ENCODE measurements around the gene FBXO45. TPM values are rescaled to one million over a fixed set of nuclear protein-coding genes. Genes with fewer than 3 reads are reported as not detected.

The FBXO45 gene
- total and polyA plus RNA-seq, 10 of the 15 experiments (the other 5 are each of a cell fraction or from before 2014, with no cell fraction given), result 4.0 to 17.3 (median 11.8) TPM

DNA sequence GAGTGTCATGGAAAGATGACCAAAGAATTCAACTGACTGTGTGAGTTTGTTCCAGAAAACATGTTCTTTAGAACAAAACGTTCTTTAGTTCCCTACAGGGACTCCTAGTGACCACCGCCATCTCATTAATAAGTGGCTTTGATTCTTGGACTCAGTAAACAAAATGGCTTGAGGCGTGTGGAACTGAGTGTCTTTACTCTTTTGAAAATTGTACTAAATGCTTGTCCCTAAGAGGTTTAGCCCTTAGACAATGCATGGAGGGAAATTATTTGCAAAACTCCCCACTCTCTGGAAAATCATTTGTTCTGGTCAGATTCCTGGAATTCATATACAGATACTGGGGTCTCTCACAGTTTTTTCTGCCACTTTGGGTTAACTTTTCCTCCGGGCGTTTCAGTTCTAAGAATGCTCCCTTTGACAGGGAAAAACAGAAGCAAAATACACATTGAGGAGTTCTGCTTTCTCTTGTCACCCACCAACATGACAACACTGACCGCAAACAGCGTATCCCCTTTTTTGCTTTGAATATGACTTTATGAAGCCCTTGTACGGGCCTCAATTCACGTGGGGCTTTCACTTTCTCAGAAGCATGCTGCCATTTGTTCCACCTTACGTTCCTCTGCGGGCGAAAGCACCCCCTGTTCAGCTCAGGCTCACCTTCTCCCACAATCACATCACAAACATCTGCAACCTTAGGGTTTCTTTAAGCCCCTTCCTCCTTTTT, 55.8 kb downstream of the FBXO45 start (continued):
- no peak for TF ChIP-seq RB1 (IDR thresholded peaks at IDR 0.05; ENCODE audit: borderline replicate concordance)
- no peak; the same call in 1 of the 2 replicates for TF ChIP-seq ASH2L (IDR thresholded peaks at IDR 0.05; ENCODE audit: borderline replicate concordance, low read depth)
- TF ChIP-seq MEF2A (IDR thresholded peaks at IDR 0.05; ENCODE audit: insufficient read depth, low read depth, low read length), result 0 out of 2 replicates have a peak, but pooled peaks have one; percentile 41
- peak; percentile 73 for TF ChIP-seq CREB1 (IDR thresholded peaks at IDR 0.05; ENCODE audit: low read depth)
- no peak for TF ChIP-seq HCFC1 (IDR thresholded peaks at IDR 0.05; ENCODE audit: low read length)
- peak; percentile 76 for TF ChIP-seq DPF2 (IDR thresholded peaks at IDR 0.05)

DNA sequence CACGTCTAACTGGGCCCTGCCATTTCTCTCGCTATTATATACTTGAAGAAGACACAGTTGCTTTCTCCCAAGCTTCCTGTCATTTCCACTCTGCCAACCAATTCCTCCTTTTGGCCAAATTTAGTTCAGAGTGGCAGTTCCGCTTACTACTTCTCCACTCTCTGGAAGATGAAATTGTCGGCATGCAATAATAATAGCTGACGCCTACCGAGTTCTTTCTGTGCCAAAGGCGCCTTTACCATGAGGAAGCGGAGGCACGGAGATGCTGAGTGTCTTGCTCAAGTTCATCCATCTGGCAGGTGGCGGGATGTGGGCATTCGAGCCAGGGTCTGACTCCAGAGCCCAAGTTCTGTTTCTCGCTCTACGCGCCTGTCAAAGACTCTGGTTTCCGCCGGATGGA, 56.4 kb downstream of the FBXO45 start:
- ChIA-PET SMC1A (ENCODE audit: uncharacterized antibody, unreplicated experiment) (interaction anchor here (1.8 kb wide), 1 partner anchor 15 kb away, joined by 5 read pairs; no protein-coding TSS in a partner anchor), CTCF (interaction anchor here (1.4 to 2.2 kb wide), 2 partner anchors 16 kb away, joined by 4 to 6 read pairs; partner anchors contain the start of gene NRROS), RAD21 (ENCODE audit: unreplicated experiment) (no interaction called here), POLR2A (no interaction called here)
- Histone ChIP-seq H3K36me3 (ENCODE audit: control insufficient read depth in 2 of 2, insufficient read depth in 2 of 2, low read length in 1 of 2) (no peaks in the 10 kb centered on the region), H2AFZ (ENCODE audit: control insufficient read depth, low read depth, low read length) (peak overlapping the region; percentile 74), H3K9me3 (replicated peaks; ENCODE audit: control insufficient read depth, insufficient read depth, low read length) (no peaks in the 10 kb centered on the region), H3K27me3 (replicated peaks in 1 of 2; ENCODE audit: control insufficient read depth in 2 of 2, insufficient read depth in 2 of 2, low read length in 1 of 2) (no peaks in the 10 kb centered on the region), H3K4me2 (ENCODE audit: control insufficient read depth, insufficient read depth) (peak overlapping the region; percentile 70), H4K20me1 (ENCODE audit: control insufficient read depth, insufficient read depth) (no peaks in the 10 kb centered on the region), H3K79me2 (ENCODE audit: control insufficient read depth, insufficient read depth, low read length) (no peaks in the 10 kb centered on the region), H3K27ac (ENCODE audit: control insufficient read depth, insufficient read depth) (peak overlapping the region; percentile 45), H3K4me3 (peak overlapping the region; percentile 23; the same call in 1 of the 2 replicates), H3K4me1 (ENCODE audit: control insufficient read depth, insufficient read depth, low read length) (peaks cover 31% of the 10 kb centered on the region), H3K9ac (ENCODE audit: control insufficient read depth, insufficient read depth, low read length) (peak overlapping the region; percentile 28; the same call in 1 of the 2 replicates)
- 98% methylated on average over 16 of the region's 16 CpGs for WGBS (ENCODE audit: insufficient coverage, insufficient replicate concordance, low lambda C conversion rate, missing lambda C conversion rate)
- ATAC-seq (no peak), FAIRE-seq (no peak), DNase-seq (ENCODE audit: low read depth, low spot score) (no peak)
- BruUV-seq (replicated peaks), result no TSS peak
- in situ Hi-C loops (cut with MboI), result no loop called here
- intact Hi-C loops (cut with micrococcal nuclease; ENCODE audit: unreplicated experiment), result no loop called here
- no peak for TF ChIP-seq SRF (IDR thresholded peaks at IDR 0.05; ENCODE audit: low read depth in 2 of 2, low read length in 2 of 2)
- TF ChIP-seq MTA3 (IDR thresholded peaks at IDR 0.05; ENCODE audit: borderline replicate concordance, low read length), result no peak
- no peak for TF ChIP-seq CHD4 (IDR thresholded peaks at IDR 0.05)
- TF ChIP-seq, protein P1, sequence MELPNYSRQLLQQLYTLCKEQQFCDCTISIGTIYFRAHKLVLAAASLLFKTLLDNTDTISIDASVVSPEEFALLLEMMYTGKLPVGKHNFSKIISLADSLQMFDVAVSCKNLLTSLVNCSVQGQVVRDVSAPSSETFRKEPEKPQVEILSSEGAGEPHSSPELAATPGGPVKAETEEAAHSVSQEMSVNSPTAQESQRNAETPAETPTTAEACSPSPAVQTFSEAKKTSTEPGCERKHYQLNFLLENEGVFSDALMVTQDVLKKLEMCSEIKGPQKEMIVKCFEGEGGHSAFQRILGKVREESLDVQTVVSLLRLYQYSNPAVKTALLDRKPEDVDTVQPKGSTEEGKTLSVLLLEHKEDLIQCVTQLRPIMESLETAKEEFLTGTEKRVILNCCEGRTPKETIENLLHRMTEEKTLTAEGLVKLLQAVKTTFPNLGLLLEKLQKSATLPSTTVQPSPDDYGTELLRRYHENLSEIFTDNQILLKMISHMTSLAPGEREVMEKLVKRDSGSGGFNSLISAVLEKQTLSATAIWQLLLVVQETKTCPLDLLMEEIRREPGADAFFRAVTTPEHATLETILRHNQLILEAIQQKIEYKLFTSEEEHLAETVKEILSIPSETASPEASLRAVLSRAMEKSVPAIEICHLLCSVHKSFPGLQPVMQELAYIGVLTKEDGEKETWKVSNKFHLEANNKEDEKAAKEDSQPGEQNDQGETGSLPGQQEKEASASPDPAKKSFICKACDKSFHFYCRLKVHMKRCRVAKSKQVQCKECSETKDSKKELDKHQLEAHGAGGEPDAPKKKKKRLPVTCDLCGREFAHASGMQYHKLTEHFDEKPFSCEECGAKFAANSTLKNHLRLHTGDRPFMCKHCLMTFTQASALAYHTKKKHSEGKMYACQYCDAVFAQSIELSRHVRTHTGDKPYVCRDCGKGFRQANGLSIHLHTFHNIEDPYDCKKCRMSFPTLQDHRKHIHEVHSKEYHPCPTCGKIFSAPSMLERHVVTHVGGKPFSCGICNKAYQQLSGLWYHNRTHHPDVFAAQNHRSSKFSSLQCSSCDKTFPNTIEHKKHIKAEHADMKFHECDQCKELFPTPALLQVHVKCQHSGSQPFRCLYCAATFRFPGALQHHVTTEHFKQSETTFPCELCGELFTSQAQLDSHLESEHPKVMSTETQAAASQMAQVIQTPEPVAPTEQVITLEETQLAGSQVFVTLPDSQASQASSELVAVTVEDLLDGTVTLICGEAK (IDR thresholded peaks at IDR 0.05; ENCODE audit: borderline replicate concordance), result 0 out of 2 replicates have a peak, but pooled peaks have one; percentile 22
- TF ChIP-seq RAD51 (IDR thresholded peaks at IDR 0.05), result no peak
- no peak for TF ChIP-seq CBX5 (IDR thresholded peaks at IDR 0.05; ENCODE audit: low read depth)
- TF ChIP-seq BMI1 (IDR thresholded peaks at IDR 0.05; ENCODE audit: borderline replicate concordance), result no peak
- TF ChIP-seq KAT2A (conservative IDR thresholded peaks at IDR 0.05; ENCODE audit: control insufficient read depth, low read depth, low read length), result no peak
- TF ChIP-seq, protein P2, sequence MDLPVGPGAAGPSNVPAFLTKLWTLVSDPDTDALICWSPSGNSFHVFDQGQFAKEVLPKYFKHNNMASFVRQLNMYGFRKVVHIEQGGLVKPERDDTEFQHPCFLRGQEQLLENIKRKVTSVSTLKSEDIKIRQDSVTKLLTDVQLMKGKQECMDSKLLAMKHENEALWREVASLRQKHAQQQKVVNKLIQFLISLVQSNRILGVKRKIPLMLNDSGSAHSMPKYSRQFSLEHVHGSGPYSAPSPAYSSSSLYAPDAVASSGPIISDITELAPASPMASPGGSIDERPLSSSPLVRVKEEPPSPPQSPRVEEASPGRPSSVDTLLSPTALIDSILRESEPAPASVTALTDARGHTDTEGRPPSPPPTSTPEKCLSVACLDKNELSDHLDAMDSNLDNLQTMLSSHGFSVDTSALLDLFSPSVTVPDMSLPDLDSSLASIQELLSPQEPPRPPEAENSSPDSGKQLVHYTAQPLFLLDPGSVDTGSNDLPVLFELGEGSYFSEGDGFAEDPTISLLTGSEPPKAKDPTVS (IDR thresholded peaks at IDR 0.05; ENCODE audit: low read depth, low read length), result no peak
- no peak for TF ChIP-seq HDGF (IDR thresholded peaks at IDR 0.05)
